ENCODE data around the gene C1QC. TPM values are rescaled to one million over a fixed set of nuclear protein-coding genes. Genes with fewer than 3 reads are reported as not detected.

The C1QC gene
- total and polyA plus RNA-seq, 5 experiments from 2014 or later, result 1.2 to 1.5 TPM; not detected in 3

DNA sequence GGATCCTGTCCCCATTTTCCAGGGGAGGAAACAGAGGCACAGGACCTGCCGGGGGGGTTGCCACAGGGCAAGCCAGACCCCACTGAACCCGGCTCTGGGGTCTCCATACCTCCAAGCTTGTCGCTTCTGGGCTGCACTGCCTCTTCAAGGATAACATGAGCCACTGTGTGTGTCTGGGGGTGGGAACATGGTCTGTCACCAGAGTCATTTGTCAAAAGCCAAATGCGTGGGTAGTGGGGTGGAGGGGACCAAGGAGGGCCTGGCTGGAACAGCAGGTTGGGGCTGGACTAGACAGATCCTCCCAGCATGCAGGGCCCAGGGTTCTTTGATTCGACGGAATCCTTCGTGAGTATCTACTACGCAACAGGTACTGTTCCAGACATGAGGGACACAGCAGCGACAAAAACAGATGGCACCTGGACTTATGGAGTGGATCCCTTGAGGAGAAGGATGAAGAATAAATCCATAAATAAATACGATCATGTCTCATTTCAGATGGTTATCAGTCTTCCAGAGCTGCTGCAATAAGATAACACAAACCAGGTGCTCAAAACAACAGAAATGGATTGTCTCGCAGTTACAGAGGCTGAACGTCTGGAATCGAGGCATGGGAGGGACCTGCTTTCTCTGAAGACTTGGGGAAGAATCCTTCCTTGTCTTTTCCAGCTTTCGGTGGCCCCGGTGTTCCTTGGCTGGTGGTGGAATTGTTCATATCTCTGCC is 38.3 kb downstream of the C1QC start:
- H3K27me3 Mint-ChIP-seq, result peaks cover 8 to 35% (median 25%) of the 10 kb centered on the region in 5 donors
- no peak overlapping the region for H3K4me3 Mint-ChIP-seq
- no peaks in the 10 kb centered on the region for H3K36me3 Mint-ChIP-seq
- ATAC-seq (no peak), DNase-seq (no peak)
- no peaks in the 10 kb centered on the region for H3K9me3 Mint-ChIP-seq
- H3K27ac Mint-ChIP-seq, result no peak overlapping the region
- H3K4me1 Mint-ChIP-seq, result no peaks in the 10 kb centered on the region
- POLR2A ChIA-PET, result no interaction called here

DNA sequence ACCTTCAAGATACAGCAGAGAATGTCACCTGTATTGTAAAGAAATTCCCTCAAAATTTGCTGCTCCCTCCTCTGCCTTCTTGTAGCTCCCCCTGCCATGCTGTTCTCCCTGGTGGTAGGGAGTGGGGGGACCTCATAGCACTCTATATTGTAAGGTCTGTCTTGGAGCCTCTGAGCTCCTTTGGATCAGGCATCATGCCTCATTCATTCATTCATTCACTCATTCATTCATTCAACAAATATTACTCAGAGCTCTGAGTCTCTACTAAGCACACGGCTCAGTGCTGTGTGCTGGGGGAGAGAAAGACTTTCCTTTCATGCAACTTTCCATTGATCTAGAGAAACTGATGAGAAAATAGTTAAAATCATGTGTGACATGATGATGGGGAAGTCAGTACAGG is 40.1 kb downstream of the C1QC start:
- DNase-seq (peak in 1 of 10 donors; percentile 4), ATAC-seq (no peak)
- no peaks in the 10 kb centered on the region for H3K36me3 Mint-ChIP-seq
- H3K27me3 Mint-ChIP-seq, result peaks cover 15 to 47% (median 33%) of the 10 kb centered on the region in 5 donors
- POLR2A ChIA-PET, result no interaction called here
- no peaks in the 10 kb centered on the region for H3K9me3 Mint-ChIP-seq
- no peak overlapping the region for H3K27ac Mint-ChIP-seq
- H3K4me3 Mint-ChIP-seq, result no peak overlapping the region
- no peaks in the 10 kb centered on the region for H3K4me1 Mint-ChIP-seq

GRCh38 chr1:22685591-22686059 is 42.2 kb downstream of the C1QC start:
- Mint-ChIP-seq H3K27me3 (peaks cover 15 to 48% (median 34%) of the 10 kb centered on the region in 5 donors), H3K9me3 (no peaks in the 10 kb centered on the region), H3K27ac (peak overlapping the region in 1 of 10 donors; percentile 77), H3K4me3 (no peak overlapping the region), H3K36me3 (no peaks in the 10 kb centered on the region), H3K4me1 (no peaks in the 10 kb centered on the region)
- POLR2A ChIA-PET, result no interaction called here
- DNase-seq, result peak in 1 of 10 donors; percentile 26
- ATAC-seq, result no peak

- no peak overlapping the region for H3K4me3 Mint-ChIP-seq
- no peaks in the 10 kb centered on the region for H3K9me3 Mint-ChIP-seq
- H3K27ac Mint-ChIP-seq, result no peak overlapping the region
- peaks cover 13 to 43% (median 34%) of the 10 kb centered on the region in 5 donors for H3K27me3 Mint-ChIP-seq
- H3K4me1 Mint-ChIP-seq, result no peaks in the 10 kb centered on the region
- H3K36me3 Mint-ChIP-seq, result no peaks in the 10 kb centered on the region
- DNase-seq (peak in 1 of 10 donors; percentile 21), ATAC-seq (no peak)
- POLR2A ChIA-PET, result no interaction called here
These were observed 43.8 kb downstream of the C1QC start for GRCh38 chr1:22687191-22687590.

DNA sequence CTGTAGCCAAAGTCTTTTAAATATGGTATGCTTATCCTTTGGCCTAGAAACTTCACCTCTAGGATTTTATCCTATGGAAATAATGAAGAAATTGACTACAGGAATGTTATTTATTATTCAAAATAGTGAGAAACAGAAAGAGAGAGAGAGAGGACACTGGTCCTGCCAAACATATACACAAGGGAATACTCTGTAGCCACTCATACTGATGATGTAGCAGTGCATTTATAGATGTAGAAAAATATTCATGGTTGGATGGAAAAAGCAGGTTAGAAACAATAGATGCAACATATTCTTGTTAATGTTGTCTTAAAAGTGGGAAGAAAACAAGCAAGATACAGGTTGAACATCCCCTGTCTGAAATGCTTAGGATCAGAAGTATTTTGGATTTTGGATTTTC is 45.0 kb downstream of the C1QC start:
- no peaks in the 10 kb centered on the region for H3K36me3 Mint-ChIP-seq
- H3K4me3 Mint-ChIP-seq, result no peak overlapping the region
- DNase-seq (no peak), ATAC-seq (no peak)
- H3K27me3 Mint-ChIP-seq, result peaks cover 11 to 43% (median 33%) of the 10 kb centered on the region in 5 donors
- POLR2A ChIA-PET, result no interaction called here
- H3K9me3 Mint-ChIP-seq, result no peaks in the 10 kb centered on the region
- H3K27ac Mint-ChIP-seq, result no peak overlapping the region
- no peaks in the 10 kb centered on the region for H3K4me1 Mint-ChIP-seq

GRCh38 chr1:22689505-22689904 is 46.1 kb downstream of the C1QC start:
- no peaks in the 10 kb centered on the region for H3K36me3 Mint-ChIP-seq
- no peak overlapping the region for H3K27ac Mint-ChIP-seq
- H3K4me3 Mint-ChIP-seq, result no peak overlapping the region
- no peak for ATAC-seq
- no peaks in the 10 kb centered on the region for H3K4me1 Mint-ChIP-seq
- H3K9me3 Mint-ChIP-seq, result no peaks in the 10 kb centered on the region
- DNase-seq, result peak in 1 of 10 donors; percentile 32
- peaks cover 7 to 32% (median 25%) of the 10 kb centered on the region in 5 donors for H3K27me3 Mint-ChIP-seq
- POLR2A ChIA-PET, result no interaction called here

- Mint-ChIP-seq H3K36me3 (no peaks in the 10 kb centered on the region), H3K4me1 (no peaks in the 10 kb centered on the region), H3K4me3 (no peak overlapping the region), H3K27ac (no peak overlapping the region), H3K27me3 (peaks cover 7 to 20% (median 12%) of the 10 kb centered on the region in 5 donors), H3K9me3 (no peaks in the 10 kb centered on the region)
- ATAC-seq (no peak), DNase-seq (peak in 1 of 10 donors; percentile 4)
- POLR2A ChIA-PET, result no interaction called here
These were observed 47.8 kb downstream of the C1QC start for GRCh38 chr1:22691031-22691753.

DNA sequence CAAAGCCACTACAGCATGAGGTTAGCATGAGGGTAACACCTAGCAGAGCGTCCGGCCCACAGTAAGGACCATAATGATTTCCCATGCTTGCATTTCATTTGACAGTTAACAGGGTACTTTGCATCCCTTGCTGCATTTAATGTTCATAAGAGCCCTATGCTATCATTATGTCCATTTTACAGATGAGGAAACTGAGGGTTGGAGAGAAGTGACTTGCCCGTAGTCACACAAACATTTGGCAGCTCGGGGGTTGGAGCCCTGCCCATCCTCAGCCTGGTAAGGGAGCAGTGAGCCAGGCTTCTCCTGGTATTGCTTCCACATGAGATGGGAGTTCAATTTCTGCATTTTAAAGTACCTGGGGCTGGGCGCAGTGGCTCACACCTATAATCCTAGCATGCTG is 50.7 kb downstream of the C1QC start:
- H3K4me3 Mint-ChIP-seq, result no peak overlapping the region
- peak in 1 of 10 donors; percentile 15 for DNase-seq
- H3K36me3 Mint-ChIP-seq, result no peaks in the 10 kb centered on the region
- H3K4me1 Mint-ChIP-seq, result no peaks in the 10 kb centered on the region
- no peak for ATAC-seq
- POLR2A ChIA-PET, result no interaction called here
- peaks cover 0 to 3% (median 0%) of the 10 kb centered on the region in 5 donors for H3K27me3 Mint-ChIP-seq
- no peaks in the 10 kb centered on the region for H3K9me3 Mint-ChIP-seq
- H3K27ac Mint-ChIP-seq, result no peak overlapping the region

DNA sequence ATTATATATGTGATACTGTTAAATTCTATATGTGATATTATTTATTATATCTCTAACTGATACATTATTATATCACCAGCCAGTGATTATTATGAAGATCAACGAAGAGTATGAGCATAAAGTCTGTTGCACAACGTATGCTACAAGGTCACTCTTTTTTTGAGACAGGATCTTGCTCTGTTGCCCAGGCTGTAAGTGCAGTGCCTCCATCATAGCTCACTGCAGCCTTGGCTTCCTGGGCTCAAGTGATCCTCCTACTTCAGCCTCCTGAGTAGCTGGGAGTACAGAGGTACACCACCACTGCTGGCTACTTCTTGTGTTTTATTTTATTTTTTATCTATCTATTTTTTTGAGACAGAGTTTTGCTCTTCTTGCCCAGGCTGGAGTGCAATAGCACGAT is 53.2 kb downstream of the C1QC start:
- Mint-ChIP-seq H3K9me3 (no peaks in the 10 kb centered on the region), H3K27ac (no peak overlapping the region), H3K36me3 (no peaks in the 10 kb centered on the region), H3K4me3 (no peak overlapping the region), H3K4me1 (no peaks in the 10 kb centered on the region), H3K27me3 (peaks cover 0 to 3% (median 0%) of the 10 kb centered on the region in 5 donors)
- DNase-seq (no peak), ATAC-seq (no peak)
- POLR2A ChIA-PET, result no interaction called here

Small RNA genes lying within 50 kb of the gene (microRNA-seq; reads per million reads assigned to microRNA genes)
- gene MIR6127 (ENCODE audit: borderline microRNAs expressed), result not detected

Other genes starting within 250 kb of the C1QC start
- 10 to 100 TPM; 66.6 to 67.2 TPM for gene ZBTB40, start 191.8 kb upstream of the C1QC start, total RNA-seq
- 1 to 10 TPM; 1.4 to 4.8 (median 1.9) TPM for gene ZBTB40, start 191.8 kb upstream of the C1QC start, polyA plus RNA-seq
- not detected for gene EPHA8, start 80.1 kb upstream of the C1QC start, total RNA-seq
- gene EPHA8, start 80.1 kb upstream of the C1QC start, polyA plus RNA-seq, result not detected
- gene C1QA, start 7.0 kb upstream of the C1QC start, total RNA-seq, result under 1 TPM; 0.55 to 0.66 TPM
- not detected for gene C1QA, start 7.0 kb upstream of the C1QC start, polyA plus RNA-seq
- not detected for gene C1QB, start 9.6 kb downstream of the C1QC start, total RNA-seq
- gene C1QB, start 9.6 kb downstream of the C1QC start, polyA plus RNA-seq, result not detected
- under 1 TPM; 0.21 to 0.25 TPM for gene EPHB2, start 67.2 kb downstream of the C1QC start, total RNA-seq
- not detected for gene EPHB2, start 67.2 kb downstream of the C1QC start, polyA plus RNA-seq